GM21423 (cell line): Measurements from ENCODE around the gene CDC42EP2.
A peak's percentile ranks its signal among the peaks of the same experiment; 100 is the strongest.

ENCODE experiments used
- ATAC-seq: cut with Tn5 transposase; IDR thresholded peaks from one replicate; pipeline ENCODE4 v1.9.1; 2021; ENCODE audit warnings: mild to moderate bottlenecking, moderate library complexity; ENCODE audit not compliant: unreplicated experiment

Gene CDC42EP2, protein sequence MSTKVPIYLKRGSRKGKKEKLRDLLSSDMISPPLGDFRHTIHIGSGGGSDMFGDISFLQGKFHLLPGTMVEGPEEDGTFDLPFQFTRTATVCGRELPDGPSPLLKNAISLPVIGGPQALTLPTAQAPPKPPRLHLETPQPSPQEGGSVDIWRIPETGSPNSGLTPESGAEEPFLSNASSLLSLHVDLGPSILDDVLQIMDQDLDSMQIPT

DNA sequence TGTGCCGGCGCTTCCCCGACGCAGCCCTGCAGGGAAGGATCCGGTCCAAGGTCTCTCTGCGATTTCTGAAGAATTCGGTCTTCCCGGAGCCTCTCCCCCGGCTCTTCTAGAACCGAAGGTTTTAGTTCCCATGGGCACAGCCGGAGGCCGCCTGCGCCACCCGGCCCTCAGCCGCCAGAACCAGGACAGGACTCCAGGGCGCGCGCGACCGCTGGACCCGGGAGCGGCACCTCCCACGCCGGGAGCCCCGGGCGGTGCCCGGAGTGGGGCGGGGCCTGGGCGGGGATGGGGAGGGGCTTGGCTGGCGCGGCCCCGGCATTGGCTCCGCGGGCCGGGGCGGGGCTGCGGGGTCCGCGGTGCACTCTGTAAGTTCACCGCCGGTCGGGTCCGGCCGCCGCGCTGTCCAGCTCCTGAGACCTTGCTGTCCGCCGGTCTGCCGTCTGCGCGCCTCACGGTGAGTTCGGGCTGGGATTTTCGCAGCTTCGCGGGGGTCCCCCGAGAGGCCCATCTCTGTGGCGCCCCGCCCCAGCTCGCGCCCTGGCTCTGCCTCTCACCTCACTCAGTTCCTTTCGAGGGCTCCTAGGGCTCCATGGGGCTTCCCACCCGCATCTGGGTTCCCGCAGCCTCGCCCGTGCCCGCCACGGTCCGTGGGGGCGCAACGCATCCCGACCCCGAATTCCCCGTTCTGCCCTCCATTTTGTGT is at the start of gene CDC42EP2:
Gene CDC42EP2, plus strand, starts transcription at position 366 of the 703 bp plus-strand sequence. CDS start 6,033 bp downstream, outside the sequence.
- peak; percentile 72 for ATAC-seq

DNA sequence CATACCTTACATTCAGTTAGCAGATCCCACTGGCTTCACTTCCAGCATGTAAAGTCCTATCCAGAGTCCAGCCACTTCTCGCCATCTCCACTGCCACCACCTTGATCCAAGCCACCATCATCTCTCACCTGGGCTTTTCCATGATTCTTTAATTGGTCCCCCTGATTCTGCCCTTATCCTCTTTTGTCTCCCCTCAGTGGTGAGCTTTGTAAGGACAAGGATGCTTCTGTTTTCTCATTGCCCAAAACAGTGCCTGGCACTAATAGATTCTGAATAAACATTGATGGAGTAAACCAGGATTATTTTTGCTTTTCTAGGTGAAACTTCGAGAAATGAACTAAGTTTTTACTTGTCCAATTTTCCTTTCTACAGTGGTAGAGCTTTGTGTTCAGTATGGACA is 48.5 kb upstream of the CDC42EP2 start:
- ATAC-seq: no peak

DNA sequence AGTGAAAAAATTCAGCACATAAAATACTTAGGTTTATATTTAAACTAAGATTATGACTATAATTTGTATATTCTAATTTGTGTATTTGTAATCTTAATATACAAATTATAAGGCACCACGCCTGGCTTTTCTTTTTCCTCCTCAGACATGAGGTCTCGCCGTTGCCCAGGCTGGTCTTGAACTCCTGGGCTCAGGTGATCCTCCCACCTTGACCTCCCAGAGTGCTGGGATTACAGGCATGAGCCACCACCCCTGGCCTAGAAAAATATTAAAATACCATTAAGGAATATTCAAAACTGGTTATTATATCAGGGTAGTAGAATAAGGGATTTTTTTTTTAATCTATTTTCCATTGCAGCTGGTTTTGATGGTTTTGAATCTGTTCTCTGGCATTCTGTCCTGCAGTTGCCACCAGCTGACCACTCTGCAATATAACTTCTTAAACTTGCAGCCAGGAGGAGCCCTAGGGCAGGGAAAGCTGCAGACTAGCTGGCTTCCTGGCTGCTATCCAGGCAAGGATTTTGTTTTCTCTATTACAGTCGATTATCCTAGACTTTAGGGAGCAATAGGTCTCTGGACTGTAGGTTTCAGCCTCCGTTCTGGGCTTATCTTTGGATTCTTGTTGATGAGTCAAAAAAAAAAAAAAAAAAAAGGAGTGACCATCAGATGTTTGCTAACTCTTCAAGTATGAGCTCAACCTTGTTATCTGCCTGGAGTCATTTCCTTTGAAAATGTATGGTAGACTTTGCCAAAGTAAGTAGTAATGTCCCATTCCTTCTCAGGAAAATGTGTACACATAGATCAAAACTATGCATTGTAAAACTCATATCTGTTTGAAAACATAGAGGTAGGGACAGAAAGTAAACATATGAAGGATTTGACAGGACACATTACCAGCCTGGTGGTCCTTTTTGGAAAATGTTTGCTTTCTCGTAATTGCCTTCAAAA is 39.7 kb upstream of the CDC42EP2 start:
- ATAC-seq: no peak

DNA sequence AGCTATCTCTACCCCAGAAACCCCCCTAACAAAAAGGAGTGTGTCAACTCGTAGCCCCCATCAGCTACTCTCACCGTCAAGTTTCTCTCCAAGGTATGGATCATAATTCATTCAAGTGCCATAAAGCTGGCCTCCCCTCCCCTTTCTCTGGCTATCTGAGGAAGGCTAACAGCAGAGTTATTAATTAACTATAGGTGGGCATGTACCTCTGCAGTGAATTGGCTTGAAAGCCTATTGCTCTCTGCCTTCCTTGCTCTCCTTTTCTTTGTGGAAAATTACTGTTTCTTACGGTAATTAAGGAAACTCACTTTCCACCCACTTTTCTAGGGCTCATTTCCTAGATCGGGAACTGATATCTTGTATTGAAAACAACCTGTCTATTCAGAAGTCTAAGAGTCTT is 38.8 kb upstream of the CDC42EP2 start:
- ATAC-seq: no peak

DNA sequence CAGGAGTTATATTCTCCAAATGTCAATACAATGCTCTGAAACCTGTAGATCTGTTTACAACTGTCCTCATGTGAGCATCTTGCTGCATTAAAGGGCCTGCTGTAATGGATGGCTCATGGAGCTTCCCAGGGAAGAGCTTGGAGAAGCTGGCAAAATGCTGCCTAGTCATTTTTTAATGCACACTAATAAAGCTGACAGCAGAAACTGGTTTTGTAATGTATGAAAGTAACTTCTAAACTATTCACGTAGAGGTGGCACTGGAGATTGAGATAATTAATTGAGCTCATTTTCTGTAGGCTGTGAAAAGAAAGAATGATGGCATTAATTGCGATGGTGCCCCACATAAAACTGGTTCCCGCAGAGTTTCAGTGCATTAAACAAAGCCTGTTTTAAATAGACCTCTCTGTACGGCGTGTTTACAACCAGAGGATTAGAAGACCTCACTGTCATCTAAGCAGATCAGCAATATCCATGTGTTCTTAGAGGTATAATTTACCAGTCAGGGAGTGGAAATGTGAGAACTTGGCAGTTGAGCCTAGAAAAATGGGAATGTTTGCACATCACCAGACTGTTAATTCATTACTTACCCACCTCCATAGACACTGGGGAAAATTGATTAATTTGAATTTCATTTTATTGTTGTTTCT is 36.9 kb upstream of the CDC42EP2 start:
- ATAC-seq: no peak

DNA sequence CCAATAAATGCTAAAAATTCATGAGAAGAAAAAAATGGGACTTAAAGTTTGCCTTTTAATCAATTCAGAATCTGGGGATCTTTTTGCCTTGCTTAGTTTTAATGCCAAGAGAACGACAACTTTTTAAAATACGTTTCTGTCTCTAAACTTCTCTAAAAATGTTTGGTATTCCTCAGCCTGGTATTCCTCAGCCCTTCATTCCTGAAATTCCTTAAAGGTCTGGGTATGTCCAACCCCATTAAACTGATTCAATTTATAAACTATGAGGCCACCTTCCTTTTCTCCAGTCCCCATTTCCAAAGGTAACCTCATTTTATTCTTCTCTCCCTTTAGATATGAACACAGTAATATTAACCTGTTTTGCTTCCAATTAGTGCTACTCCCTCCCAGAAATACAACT is 36.3 kb upstream of the CDC42EP2 start:
- ATAC-seq: no peak

DNA sequence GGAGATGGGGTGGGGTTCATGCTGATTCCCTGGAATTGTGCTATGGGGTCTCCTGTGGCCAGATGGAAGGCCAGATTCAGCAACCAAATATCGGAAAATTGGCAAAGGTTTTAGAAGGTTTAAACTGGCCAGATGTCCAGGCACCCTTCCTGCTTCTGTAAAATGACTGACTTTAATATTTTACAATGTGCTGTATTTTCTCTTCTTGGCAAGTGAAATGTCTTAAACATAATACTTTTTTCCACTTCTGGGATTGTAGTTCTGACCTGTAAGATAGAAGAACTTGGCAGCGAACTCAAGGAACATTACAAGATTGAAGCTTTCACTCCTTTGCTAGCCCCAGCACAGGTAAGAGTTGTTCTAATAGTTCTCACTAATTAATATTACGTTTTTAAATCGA is 35.4 kb upstream of the CDC42EP2 start:
- no peak for ATAC-seq

DNA sequence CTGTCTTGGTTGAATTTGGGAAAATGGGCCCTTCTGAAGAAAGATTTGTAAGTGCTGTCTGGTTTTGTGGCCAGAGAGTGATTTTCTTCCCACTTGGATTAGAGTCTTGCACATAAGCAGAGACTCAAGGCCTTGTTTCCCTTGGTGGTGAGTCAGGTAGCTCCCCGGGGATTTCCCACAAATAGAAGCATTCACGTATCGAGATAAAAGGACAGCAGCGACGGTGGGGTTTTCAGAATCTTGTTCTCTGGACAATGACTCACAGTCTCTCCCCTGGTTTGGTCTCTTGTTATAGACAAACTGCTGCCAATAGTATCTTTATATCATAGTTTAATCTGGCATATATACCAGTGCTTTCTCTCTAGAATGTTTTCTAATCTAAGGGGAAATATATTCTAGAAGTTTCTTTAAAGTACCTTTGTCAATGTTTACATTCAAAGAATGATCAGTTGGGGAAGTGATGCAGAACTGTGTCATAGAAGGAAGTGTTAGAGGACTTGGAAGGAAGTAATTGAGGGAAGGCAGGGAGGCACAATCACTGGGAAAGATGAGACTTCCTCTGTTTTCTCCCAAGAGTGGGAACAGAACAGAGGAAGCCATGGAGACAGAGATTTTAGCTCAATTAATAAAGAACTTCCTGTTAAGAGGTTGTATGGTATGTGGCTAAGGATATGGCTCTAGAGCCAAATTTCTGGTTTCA is 34.8 kb upstream of the CDC42EP2 start:
- ATAC-seq: no peak

DNA sequence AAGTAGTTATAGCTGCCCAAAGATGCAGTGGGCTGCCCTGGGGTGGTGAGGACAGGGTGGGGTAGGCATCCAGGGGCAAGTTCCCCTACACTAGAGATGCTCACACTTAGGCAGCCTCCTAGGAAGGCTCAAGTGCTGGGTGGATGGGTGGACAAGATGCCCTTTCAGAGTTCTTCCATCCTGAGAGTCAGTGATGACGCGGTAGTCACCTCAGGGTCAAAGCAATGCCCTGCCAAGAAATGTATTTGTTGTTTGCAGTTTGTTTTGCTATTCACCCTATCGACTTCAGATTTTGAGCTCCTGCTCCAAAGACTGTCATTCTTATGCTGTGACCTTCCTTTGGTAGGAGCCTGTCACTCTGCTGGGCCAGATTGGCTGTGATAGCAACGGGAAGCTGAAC is 34.0 kb upstream of the CDC42EP2 start:
- no peak for ATAC-seq

DNA sequence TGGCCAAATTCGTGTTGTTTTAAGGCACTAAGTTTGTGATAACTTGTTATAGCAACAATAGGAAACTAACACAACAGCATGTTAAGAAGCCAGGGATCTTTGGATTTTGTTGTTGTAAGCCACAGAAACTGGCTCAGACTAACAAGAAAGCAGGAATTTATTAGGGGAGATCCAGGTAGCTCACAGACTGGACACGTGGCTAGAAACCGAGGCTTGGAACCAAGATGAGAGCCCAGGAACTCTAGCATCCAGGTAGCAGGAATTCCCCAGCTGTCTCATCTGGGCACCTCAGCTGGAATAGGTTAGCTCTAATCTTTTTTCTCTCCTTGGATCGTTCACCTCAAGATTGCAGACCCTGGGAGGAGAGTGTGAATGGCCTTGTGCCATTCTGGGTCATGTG is 28.0 kb upstream of the CDC42EP2 start:
- ATAC-seq: no peak

DNA sequence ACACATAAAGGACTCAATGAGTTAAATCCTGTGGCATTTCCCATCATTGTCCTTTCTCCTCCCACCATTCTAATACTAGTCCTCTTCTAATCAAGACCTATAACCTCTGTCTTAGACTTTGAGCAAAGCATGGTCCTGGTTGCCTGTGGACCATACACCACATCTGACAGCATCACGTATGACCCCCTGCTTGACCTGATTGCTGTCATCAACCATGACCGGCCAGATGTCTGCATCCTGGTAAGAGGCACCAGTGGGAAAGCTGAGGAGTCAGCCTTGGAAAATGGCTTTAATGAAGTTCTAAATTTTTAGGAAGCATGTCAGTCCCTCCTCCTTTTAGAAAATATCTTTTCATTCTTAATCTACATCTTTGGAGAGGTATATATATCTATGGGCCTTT is 27.1 kb upstream of the CDC42EP2 start:
- ATAC-seq: no peak

DNA sequence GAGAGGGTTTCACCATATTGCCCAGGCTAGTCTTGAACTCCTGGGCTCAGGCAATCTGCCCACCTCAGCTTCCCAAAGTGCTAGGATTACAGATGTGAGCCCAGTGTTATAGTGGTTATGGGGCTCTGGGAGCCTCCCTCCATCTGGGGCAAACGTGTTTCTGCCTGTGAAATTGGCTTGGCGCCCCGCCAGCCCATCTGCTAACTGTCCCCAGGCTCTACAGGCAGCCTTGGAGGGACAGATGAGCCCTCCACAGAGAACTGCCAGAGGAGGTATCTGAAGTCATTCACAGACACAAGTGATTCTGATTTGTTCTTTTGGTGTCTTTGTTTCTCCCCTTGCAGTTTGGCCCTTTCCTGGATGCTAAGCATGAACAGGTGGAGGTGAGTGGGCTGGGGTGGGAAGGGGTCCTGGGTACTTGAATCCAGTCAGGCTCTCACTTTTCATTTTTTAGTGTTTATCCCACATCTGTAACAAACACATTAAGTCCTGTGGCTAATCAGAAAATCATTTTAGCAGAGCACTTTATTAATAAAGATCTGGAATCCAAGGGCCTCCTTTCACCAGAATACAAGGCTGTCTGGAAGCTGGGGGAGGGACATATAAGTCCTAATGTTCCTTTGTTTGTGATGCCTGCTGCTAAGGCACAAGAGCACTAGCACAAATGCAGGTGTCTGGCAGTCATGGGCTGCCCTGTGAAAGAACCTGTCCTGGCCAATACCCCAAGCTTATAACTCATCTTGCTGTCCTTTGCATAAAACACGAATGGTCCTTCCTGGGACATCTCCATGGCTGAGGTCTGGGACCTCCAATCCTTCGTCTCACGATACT is 25.7 kb upstream of the CDC42EP2 start:
- no peak for ATAC-seq

DNA sequence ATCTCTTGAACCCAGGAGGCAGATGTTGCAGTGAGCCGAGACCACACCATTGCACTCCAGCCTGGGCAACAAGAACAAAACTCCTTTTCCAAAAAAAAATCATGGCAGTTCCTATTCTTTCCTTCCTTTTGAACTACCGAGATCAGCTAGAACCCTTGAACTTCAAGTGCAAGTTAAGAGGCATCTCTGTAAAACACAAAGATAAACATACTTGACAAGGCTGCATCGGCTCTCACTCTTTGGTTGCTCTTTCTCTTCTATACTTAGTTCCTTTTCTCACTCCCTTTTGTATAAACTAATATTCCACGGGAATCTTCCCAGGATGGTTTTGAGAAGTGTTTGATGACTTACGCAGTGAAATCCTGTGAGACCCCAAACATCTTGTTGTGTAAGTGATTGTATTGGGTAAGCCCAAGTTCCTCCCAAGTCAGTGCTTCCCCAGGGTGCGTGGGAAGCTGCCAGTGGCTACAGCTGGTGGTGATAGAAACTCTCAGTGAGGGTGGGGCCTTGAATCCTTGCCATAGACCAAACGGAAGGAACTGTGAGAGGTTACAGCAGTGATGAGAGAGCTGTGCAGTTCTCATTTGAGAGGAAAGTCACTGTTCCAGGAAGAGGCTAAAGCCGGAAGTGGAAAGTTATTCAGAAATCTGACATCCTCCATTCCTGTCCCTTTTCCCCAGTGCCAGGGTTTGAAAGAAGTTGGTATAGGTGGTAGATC is 24.1 kb upstream of the CDC42EP2 start:
- ATAC-seq: no peak

DNA sequence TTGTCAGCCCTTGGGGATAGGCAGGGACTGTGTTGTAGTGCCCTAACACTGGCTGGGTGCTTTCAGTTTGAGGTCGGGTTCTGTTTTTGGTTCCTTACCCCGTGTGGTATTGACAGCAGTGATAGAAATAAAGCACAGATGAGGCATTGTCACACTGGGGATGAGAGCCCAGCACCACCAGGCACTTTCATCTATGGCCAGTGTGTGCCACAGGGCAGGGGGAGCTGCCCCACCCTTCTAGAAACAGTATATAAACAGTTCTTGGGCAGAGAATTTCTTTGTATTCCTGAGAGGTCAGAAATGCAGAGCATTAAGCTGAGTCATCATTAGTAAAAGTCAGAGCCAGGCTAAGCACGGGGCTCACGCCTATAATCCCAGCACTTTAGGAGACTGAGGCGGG is 23.1 kb upstream of the CDC42EP2 start:
- ATAC-seq: no peak

DNA sequence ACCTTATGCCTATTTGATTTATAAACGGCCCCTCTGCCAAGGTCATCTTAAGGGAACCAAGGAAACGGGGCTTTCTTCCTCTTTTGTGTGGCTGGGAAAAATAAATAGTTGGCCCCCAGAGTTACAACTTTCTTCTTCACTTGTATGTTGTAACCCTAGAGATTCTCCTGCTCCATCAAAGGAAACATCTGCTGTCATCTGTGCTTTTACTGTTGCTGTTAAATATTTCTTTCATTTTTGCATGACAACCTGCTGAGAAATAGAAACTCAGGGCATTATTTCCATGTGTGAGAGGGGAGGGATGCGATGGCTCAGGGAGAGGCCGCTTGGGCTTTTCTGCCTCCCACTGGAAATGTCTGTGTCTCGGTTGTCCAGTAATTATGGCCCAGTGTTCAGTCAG is 21.8 kb upstream of the CDC42EP2 start:
- ATAC-seq: no peak

DNA sequence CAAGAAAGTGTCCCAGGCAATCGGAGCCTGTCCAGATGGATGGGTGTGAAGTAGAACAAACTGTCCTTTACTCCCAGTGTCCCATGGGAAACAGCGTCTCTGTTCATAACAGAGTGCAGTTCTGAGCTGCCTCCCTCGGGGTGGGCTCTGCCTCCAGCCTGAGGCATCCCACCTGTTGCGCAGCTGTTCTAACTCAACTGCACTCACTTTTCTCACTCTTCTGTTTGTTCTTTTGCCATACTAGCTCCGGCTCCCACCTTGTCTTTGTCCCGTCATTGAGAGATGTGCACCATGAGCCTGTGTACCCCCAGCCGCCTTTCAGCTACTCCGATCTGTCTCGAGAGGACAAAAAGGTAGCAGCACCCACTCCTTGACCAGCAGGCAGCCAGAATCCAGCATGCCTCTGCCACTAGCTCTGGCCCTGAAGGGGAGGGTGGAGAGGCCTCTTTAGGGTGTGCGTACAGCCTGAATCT is 20.7 kb upstream of the CDC42EP2 start:
- no peak for ATAC-seq

DNA sequence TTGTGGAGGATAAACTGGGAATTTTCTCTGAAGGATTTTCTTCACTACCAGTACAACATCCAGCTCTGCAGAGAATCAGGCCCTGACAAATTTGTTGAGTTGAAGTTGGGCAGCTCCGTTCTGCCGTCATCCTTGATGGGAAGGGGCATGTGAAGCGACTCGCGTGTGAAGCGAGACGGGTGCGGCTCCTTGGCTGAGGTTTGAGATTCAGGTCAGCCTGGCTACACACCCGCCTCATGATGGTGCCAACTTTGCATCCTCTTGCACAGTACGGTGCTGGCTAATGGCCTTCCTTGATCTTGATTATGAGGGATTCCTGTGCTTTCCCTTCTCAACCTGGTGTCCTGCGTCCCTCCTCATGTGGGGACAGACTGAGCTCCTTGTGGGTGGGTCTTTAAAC is 19.7 kb upstream of the CDC42EP2 start:
- ATAC-seq: no peak

DNA sequence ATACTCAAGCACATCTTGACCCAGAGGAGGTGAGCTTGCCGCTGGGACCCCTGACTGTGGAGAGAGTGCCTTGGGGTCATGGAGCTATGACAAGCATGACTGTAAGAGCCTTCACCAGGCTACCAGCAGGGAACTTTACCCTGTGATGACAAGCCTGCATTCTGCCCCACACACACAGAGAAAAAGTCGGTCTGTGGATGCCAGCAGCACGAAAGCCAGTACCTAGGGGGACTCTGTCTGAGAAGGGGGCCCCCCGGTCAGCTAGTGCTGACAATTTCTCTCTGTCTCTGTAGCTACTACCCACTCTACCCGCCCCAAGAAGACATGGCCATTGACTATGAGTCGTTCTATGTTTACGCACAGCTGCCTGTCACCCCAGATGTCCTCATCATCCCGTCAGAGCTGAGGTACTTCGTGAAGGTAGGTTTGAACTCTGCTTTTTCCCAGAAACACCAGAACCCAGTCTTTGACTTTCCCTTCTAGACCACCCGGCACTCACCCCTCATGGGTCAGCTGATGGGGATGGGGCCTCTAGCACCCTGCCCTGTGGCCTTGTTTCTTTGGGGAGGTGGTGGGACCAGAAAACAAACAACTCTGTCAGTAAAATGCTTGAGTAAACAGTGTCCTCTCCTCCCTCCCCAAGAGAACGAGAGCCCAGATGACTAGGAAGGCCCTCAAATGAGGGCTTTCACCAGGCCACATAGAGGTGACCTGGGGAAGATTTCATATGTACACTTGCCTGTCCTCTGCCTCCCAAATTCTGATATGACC is 18.9 kb upstream of the CDC42EP2 start:
- ATAC-seq: no peak
